AG04449 (cell line): ENCODE results near the gene DLX4.

Experiments
- CTCF ChIA-PET: fragments of 350-600 bp; formaldehyde crosslinking; extraction: SDS; loops from one replicate; lab custom pipeline; 2021; ENCODE audit warnings: antibody characterized with exemption; lab: Yijun Ruan, JAX
- POLR2A ChIA-PET: fragments of 400-600, 350-600 bp; formaldehyde crosslinking; extraction: SDS; loops from one replicate; lab custom pipeline; 2020; ENCODE audit warnings: antibody characterized with exemption, inconsistent platforms; lab: Yijun Ruan, JAX
- DNase-seq: peaks from one replicate; pipeline ENCODE4 v3.0.0-alpha.2; 2010; ENCODE audit warnings: low read depth, low spot score
- H3K4me3 ChIP-seq: 2 replicates; pipeline ENCODE4 v1.5.1; 2011; ENCODE audit warnings: low read depth, mild to moderate bottlenecking, control low read depth, low read length
- TF ChIP-seq, protein P1 (sequence below): IDR thresholded peaks from one replicate; pipeline ENCODE4 v1.5.1; 2011; ENCODE audit warnings: mild to moderate bottlenecking, moderate library complexity, low read length, control low read depth, inconsistent platforms; ENCODE audit not compliant: insufficient read depth; ENCODE audit errors: missing control alignments

DLX4 gene

GRCh38 chr17:49972486-49973270 lies 3.7 kb downstream of the DLX4 start:
- no peak overlapping the region for H3K4me3 ChIP-seq
- no peak for DNase-seq
- CTCF ChIA-PET, result interaction anchor here (0.7 to 19.3 kb wide), 5 partner anchors 15 to 96 kb away, joined by 3 to 266 read pairs (median 4); partner anchors contain the start of gene DLX3
- TF ChIP-seq, protein P1, sequence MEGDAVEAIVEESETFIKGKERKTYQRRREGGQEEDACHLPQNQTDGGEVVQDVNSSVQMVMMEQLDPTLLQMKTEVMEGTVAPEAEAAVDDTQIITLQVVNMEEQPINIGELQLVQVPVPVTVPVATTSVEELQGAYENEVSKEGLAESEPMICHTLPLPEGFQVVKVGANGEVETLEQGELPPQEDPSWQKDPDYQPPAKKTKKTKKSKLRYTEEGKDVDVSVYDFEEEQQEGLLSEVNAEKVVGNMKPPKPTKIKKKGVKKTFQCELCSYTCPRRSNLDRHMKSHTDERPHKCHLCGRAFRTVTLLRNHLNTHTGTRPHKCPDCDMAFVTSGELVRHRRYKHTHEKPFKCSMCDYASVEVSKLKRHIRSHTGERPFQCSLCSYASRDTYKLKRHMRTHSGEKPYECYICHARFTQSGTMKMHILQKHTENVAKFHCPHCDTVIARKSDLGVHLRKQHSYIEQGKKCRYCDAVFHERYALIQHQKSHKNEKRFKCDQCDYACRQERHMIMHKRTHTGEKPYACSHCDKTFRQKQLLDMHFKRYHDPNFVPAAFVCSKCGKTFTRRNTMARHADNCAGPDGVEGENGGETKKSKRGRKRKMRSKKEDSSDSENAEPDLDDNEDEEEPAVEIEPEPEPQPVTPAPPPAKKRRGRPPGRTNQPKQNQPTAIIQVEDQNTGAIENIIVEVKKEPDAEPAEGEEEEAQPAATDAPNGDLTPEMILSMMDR, result no peak
- POLR2A ChIA-PET, result interaction anchor here (0.9 kb wide), 1 partner anchor 15 kb away, joined by 3 read pairs; no protein-coding TSS in a partner anchor

DNA sequence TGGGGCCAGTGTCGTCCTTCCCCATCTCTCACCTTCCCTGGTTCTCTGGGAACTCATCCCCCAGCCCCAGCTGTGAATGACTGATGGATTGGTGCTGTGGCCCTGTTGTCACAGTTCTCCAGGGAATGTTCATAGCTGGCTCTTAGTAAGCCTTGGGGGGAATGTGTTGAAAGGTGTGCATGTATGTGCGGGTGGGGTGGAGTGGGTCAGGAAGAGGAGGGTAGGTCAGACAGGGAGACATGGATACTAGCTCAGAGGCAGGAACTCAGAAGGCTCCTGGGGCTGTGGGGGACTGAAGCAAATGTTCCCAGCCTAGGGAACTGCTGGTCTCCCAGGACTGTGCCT lies 4.3 kb downstream of the DLX4 start:
- DNase-seq, result no peak
- TF ChIP-seq, protein P1, result no peak
- ChIA-PET CTCF (interaction anchor here (0.7 to 19.3 kb wide), 4 partner anchors 15 to 96 kb away, joined by 3 to 266 read pairs (median 8); partner anchors contain the start of gene DLX3), POLR2A (interaction anchor here (0.9 kb wide), 1 partner anchor 15 kb away, joined by 3 read pairs; no protein-coding TSS in a partner anchor)
- no peak overlapping the region for H3K4me3 ChIP-seq

DNA sequence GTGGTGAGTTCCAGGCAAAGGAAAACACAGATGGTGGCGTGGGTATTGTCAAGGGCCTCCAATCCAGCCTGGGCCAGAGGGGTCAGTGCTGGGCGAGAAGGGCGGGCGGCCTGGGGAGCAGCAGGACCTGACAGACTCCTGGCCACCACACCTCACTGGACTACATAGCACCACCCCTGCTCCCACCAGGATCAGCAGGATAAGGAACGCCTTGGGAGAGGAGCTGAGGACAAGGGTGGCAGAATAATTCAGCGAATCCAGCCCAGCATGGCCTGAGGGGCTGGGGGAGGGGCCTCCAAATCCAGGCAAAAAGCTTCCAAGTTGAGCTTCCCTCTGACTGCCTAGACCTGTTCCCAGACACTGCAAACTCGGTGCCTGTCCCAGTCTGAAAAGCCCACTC lies 6.5 kb downstream of the DLX4 start:
- no peak overlapping the region for H3K4me3 ChIP-seq
- ChIA-PET CTCF (interaction anchor here (0.8 to 19.3 kb wide), 5 partner anchors 13 to 115 kb away, joined by 3 to 266 read pairs (median 8); partner anchors contain the start of gene DLX3), POLR2A (no interaction called here)
- TF ChIP-seq, protein P1, result no peak
- DNase-seq, result no peak

DNA sequence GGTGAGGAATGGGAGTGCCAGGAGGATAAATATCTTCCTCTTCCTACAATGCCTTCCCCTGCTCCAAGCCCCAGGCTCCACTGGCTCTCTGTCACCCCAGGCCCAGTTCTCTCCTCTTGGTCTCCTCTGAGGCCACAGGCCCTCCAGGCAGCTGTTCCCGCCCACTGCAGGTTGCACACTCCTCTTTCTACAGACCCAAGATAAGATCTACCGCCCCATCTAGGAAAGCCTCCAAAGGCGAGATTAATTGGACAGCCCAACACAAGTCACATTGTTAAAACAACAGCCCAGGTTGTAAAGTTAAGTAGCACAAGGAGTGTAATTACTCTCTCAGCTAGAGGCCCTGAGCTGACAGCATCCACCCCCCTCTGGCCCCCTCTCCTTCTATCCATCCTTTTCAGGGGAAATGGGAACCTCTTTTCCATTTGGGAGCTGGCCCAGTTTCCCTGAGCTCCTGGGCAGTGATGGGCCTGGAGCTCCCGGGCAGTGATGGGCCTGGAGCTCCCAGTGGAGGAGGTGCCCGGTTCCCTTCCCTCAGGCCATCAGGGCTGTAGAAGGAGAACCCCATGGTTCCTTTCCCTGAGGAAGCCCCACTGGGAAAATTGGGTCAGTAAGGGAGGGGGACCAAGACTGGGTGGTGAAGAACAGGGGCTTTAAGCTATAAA lies 7.3 kb downstream of the DLX4 start:
- ChIA-PET POLR2A (no interaction called here), CTCF (interaction anchor here (0.8 to 19.3 kb wide), 5 partner anchors 12 to 116 kb away, joined by 3 to 266 read pairs (median 8); partner anchors contain the start of gene DLX3)
- H3K4me3 ChIP-seq, result no peak overlapping the region
- TF ChIP-seq, protein P1, result no peak
- DNase-seq, result no peak

DNA sequence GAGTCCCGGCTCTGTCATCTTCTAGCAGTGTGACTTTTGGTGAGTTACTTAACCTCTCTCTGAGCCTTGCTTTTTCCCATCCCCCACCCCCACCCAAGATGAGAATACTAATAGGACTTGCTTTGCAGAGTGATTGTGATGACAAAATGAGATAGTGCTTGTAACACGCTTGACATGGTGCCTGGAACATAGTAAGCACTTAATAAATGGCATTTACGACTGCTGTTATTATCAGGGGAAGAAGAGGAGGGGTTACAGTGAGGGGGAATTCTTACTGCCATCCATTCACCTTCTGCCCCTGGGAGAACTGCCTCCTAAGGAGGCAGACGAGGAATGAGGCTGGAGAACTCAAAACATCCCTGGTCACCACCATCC lies 7.8 kb downstream of the DLX4 start:
- no peak overlapping the region for H3K4me3 ChIP-seq
- TF ChIP-seq, protein P1, result no peak
- ChIA-PET CTCF (interaction anchor here (1.5 to 19.3 kb wide), 4 partner anchors 20 to 117 kb away, joined by 4 to 266 read pairs (median 8); partner anchors contain the start of gene DLX3), POLR2A (no interaction called here)
- DNase-seq, result no peak
